ENCODE measurements around the gene LDLRAP1.

Gene LDLRAP1

DNA sequence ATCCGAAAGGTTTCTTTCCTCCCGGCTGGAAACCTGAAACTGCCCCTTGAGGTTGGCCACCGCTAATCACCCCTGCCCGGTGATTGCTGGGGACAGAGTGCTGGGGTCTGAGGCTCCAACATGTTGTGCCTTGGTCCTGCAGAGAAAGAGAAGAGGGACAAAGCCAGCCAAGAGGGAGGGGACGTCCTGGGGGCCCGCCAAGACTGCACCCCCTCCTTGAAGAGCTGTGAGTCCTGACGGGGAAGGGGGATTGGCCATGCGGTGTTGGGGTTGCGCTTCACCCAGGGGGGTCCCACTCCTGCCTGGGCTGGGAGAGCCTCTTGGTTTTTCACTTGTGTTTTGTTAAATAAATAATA is 19.5 kb downstream of the LDLRAP1 start:
- no peak for DNase-seq (ENCODE audit: low read depth)

DNA sequence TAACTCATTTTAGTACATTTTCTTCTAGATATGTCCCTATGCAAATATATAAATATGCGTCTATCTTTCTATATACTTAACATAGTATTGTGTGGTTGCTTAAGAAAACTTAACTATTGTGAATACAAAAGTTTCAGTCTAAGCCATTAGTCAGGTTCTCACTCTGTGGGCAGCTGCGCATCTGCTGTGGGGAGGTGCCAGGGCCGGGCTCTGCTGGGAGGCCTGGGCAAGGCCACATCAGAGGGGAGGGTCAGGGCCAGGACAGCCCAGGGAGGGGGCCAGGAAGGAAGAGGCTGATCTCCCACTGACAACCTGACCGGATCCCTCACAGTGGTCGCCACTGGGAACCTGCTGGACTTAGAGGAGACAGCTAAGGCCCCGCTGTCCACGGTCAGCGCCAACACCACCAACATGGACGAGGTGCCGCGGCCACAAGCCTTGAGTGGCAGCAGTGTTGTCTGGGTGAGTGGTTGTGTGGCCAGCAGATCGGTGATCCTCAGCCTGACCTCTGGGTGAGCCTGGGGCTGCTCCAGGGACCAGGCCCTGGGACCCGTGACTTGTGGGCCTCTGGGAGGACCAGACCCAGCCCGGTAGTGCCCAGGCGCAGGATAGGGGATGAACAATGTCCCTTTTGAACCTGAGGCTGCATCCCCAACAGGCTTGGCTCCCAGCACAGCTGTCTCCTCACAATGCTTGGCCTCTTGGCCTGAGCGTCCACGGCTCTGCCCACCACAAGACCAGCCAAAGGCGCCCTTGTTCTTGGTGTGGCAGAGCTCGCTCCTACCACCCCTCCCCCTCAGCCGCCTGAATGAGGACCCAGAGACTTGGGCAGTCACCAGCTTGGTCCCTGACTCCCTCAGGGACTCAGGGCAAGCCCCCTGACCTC is 20.2 kb downstream of the LDLRAP1 start:
- no peak for DNase-seq (ENCODE audit: low read depth)

DNA sequence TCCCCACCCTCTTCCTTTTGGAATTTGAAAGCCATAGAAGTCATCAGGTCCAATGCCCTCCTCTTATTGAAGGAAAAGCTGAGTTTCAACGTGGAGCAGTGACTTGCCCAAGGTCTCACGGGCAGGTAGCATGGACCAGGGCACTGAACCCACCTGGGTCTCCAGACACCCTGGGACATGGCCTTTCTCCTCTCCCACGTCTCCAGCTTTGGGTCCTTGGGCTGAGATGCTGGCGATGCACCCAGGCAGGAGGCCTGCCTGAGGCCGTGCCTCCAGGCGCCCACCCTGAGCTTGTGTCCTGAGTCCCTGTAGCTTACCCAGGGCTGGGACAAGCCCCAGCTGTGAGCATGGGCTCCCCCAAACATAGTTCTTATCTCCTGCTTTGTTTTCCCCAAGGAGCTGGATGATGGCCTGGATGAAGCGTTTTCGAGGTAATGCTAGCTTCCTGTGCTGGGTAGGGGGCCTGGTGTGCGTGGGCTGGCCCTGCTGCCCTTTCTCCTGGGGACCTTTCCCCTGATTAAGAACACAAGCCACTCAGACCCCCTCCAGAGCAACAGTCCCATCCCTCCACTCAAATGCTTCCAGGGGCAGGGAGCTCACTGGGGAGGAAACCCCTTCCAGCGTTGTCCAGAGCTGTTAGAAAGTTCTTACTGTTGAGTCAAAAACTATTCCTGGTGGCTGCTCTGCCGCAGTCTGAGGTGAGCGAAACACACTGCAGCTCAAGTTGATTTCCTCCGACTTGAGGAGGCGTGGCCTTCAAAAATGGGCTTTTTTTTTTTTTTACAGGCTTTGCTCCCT is 21.6 kb downstream of the LDLRAP1 start:
- no peak for DNase-seq (ENCODE audit: low read depth)

DNA sequence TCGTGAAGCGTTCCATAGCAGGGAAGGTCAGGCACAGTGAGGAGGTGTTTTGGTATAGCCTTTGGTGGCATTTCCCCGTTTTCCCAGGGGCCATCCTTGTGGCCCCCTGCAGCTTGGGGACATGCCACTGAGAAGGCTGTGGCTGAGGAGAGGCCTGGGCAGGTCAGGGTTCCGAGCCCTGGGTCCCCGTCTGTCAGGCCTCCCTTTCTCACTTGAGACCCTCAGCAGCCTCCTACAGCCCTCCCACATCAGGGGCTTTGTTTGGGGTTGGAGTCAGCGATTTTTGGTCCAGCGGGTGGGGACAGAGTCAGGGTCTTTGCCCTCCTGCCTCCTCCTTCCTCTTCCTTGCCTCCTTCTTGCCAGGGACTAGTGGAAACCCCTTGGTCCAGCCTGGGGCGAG is 22.2 kb downstream of the LDLRAP1 start:
- no peak for DNase-seq (ENCODE audit: low read depth)

DNA sequence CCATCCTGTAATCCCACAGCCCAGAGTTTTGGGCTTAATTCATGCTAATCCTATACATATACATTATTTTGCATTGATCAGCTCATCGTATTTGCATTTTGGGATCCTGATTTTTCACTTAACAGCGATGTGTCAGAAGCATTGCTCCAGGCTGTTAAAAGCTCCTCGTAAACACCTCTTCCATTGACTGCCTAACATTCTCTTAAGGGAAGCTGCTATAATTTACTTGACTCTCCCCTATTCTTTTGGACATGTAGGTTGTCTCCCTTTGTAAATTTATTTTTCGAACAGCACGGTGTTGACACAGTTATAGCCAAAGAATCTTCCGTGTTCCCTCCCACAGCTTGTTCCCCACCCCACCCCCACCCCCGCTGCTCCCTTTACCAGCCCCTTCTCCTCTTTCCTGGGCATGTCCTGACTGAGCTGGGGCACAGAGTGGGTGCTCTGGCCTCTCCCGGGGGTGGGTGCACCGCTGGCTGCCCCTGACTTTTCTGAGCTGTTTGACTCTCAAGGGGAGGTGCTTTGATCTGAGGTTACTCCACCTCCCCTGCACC is 22.8 kb downstream of the LDLRAP1 start:
- DNase-seq (ENCODE audit: low read depth), result no peak

DNA sequence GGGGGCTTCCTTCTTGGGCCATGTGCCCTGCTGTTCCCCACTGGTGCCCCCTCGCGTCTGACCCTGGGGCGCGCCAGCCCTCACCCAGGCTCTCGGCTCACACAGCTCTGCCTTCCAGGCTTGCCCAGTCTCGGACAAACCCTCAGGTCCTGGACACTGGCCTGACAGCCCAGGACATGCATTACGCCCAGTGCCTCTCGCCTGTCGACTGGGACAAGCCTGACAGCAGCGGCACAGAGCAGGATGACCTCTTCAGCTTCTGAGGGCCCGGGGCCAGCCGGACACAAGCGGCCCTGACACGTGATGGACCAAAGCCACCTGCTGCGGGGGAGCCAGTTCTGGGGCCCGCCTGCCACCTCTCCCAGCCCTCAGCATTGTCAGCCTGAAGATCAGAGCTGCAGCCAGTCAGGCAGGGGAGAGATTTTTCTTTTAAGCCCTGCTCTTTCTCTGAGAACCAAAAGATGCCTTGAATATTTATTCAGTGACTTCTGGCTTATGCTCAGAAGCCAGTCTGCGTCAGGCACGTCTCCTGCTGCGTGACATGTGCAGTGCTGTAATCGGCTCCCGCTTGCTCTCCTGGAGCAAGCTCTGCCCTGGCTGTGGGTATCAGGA is 23.4 kb downstream of the LDLRAP1 start:
- DNase-seq (ENCODE audit: low read depth), result no peak

DNA sequence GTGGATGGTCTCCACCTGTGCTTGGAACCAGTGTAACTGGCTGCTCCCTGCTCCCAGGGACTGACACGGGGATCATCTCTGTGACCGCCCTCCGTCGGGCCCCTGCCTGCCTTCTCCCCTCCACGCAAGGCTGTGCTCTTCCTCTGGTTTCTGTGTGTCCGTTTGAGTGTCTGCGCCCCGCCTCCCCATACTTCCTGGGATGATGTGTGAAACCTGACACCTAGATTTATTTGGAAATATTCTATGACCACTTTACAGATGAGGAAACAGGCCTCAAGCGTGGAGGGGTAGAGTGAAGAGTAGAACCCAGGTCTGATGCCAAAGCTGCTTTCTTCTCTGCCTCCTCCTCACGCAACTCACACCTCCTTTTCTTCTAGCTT is 24.3 kb downstream of the LDLRAP1 start:
- DNase-seq (ENCODE audit: low read depth), result no peak

DNA sequence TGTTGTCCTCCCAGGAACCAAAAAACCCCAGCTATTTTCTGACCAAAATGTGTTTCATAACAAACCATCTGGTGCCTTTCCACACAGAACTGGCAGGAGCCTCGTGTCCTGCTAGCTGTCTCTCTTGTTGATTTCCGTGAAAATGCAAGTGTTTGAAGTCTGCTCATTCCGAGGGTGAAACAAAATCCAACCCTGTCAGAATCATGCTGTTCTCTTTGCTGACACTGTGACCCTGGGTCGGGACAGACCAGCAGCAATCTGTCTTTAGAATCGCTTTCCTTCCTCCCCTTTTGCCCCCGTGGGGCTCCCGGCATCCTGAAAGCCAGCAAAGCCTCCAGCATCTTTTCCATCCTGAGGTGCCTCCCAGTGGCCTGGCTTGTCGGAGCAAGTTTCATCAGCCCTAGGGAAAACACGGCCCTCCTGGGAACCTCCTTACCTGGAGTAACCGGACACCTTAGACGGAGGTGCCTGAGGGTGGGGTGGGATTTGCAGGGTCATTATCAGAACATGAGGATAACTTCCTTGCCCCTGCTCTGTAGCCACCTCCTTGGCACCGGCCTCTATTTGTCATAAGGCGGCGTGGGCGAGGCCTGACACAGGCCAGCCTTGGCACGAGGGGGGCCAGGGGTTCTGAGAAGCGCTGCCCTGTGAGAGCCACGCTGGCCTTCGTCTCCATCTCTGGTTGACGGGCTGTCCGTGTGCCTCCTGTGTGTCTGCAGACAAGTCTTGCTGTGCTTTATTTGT is 24.9 kb downstream of the LDLRAP1 start:
- no peak for DNase-seq (ENCODE audit: low read depth)

DNA sequence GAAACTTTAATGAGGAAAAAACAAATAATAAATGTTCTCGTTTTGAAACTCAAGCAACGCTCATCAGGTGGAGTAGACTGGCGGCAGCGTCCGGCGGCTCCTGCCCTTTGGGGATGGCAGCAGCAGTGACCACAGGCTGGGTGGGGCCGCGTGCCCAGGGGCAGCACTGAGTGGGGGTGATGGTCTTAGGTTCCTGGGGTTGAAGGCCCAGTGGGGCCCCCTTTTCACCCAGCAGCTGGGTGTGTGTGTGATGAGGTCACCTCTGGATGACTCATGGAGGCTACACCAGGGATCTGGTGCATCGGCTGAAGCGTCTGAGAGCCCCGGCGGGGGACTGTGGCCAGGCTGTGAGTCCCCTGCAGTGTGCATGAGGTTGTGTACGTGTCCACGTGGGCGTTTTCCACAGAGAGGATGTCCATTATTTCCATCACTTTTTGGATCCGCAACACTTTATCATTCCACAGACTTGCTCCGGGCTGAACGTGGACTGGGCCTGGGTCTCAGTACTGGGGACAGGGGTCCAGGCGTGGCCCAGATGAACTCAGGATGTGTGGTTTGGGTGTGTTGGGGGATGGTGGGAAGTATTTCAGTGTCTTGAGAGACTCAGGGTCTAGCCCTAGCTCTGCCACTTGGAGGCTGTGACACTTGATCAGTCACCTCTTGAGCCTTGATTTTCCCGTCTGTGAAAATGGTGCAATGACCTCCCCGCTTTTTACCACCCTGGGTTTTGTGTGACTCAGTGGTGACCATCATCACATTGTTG is 25.6 kb downstream of the LDLRAP1 start:
- no peak for DNase-seq (ENCODE audit: low read depth)

DNA sequence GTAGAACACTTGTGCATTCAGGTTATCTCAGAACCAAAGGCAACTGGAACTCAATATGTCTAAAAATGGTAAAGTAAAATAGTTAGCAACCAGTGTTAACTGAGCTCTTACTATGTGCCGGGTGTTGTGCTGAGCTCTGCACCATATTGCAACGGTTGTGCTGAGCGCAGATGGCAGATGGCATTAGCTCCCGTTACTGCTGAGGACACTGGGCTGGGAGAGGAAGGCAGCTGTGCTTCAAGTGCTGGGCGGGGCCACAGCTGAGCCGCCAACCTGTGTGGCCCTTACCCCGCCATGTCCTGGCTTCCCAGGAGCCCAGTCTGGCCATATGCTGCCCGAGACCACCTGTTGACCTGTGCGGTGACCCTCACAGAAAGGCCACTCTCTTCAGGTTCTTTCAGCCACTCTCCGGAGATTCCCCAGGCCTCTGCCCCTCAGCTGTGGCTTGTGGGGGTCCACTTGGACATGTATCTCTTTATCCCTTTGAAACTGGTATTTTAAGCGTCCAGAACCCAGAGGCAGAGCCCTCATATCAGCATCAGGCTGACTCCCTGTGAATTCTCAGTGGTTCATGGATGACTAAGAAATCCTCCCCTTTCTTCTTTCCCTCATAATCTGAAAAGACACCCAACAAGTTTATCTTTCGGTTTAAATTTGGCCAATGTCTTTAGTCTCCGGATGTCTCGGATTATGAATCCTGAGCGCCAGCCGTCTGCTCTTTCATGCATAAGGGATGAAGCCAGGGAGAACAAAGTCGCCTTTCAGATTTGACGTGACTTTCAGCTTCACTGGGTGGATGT is 26.4 kb downstream of the LDLRAP1 start:
- DNase-seq (ENCODE audit: low read depth), result no peak

DNA sequence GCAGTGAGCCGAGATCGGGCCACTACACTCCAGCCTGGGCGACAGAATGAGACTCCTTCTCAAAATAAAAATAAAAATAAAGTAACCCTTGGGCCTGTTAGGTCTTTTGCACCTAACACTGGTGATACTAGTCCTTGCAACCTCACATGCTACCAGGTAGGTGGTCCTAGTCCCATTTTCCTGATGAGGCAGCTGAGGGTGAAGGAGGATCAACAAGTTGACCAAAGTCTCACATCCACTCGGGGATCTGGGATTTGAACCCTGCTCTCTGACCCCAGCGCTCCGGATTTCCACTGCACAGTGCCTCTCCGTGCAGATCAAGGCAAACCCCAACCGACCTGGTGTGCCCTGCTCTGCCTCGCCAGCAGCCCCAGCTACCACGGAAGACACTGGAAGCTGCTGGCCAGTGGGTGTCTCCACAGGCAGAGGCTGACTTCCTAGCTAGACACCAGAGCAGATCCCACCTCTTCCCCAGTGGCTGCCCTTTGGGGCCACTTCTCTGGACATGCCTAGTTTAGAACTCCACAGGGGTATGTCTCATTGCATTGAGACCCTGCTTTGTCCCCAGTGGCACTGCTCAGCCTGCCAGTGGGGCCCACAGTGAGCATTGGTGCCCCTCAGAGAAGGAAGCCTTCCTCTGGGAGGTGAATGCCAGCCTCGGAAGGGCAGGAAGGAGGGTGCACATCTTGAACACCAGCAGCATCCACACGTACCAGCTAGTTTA is 27.6 kb downstream of the LDLRAP1 start:
- no peak for DNase-seq (ENCODE audit: low read depth)

DNA sequence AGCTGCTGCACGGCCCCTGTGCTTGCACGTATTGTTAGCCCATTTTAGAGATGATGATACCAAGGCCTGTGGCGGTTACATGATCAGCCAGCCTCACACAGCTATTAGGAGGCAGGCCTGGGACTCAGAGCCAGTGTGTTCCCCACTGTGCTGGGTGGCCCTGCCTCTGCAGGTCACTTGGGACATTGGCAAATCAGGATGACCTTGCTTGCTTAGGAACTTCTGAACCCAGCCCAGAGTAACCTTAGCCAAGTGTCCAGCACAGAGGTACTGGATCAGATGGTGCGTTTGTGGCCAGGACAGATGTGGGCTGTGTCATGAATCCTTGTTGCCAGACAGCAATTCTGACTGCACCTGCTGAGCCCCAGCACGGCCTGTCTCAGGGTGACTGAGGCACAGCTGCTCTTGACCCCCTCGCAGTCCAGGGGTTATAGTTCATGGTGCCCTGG is 28.1 kb downstream of the LDLRAP1 start:
- DNase-seq (ENCODE audit: low read depth), result no peak

DNA sequence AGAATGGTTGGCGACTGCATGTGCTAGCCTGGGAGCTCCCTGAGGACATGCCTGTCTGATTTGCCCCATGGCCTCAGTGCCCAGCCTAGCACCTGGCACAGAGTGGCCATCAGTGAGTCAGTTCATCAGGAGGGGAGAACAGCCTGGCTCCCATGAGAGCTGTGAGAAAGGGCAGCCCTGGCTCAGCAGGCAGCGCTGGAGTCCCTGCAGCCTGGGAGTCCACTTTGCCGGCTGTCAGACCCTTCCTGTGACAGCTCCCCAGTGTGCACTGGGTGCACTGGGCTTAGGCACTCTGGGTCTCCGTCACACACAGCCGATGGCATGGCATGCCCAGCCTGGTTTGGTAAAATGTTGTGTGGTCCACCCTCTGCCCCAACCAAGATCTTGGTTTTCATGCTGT is 28.7 kb downstream of the LDLRAP1 start:
- no peak for DNase-seq (ENCODE audit: low read depth)

DNA sequence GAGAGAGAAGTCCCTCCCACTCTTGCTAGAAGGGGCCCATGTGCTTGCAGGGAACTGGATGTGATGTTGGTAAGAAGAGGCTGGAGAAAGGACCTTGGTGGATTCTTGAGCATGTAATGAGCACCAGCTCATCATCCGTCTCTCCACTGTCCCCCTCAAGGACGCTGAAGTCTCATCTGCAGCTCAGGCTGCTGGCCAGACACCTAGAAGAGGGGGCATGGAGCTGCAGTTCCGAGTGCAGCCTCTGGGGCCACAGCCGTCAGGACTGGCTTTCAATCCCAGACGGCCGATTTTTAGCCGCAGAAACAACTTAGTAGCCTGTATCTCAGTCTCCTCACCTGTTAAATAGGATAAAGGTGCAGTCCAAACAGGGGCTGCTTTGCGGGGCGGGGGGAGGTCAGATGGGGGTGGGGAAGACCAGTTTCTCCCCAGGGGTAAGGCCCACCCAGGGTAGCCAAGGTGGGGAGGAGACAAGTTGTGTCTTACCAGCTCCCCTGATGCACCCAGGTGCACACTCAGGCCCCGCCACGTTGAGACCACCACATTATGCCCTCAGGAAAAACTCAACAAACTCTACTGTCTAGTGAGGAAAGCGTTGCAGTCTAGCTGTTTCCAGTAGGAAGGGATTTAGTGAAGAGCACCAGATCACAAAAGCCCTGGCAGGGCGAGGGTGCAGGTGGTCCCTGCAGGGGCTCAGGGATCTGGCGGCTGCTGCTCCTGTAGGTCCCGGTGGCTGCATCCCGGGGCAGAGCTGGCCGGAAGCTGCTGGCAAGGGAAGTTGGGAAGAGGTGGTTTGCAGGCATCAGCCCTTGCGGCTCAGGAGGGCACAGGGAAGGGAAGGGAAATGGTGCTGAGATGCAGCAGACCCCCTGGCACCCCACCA is 29.5 kb downstream of the LDLRAP1 start:
- no peak for DNase-seq (ENCODE audit: low read depth)

DNA sequence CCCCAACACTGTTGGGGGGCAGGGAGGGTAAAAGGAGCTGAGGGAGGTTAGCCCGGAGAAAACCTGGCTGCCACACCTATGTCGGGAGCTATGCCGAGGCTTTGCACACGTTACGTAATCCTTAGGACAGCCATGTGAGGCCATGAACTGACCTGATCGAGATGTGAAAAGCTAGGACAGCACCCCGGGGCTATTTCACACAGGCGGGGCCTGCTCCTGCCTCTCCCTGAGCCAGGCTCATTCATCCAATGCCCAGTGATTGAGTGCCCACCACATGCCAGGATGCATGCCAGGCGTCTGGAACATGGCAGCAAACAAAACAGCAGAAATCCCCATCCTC is 30.2 kb downstream of the LDLRAP1 start:
- no peak for DNase-seq (ENCODE audit: low read depth)

DNA sequence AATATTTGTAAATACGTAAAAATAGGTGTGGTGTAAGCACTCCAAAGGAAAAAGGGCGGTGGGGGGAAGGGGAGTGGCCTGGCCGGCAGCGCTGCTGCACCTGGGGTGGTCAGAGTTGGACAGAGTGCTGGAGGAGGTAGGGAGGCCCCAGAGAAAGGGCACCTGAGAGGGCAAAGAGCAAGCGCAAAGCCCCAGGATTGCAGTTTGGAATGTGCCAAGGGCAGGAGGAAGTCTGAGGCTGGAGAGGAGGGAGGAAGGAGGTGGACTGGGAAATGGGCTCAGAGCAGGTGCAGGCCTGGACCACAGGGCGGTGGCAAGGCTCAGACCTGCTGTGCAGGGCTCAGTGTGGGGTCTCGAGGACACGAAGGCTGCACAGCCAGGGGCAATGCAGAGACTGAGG is 30.6 kb downstream of the LDLRAP1 start:
- no peak for DNase-seq (ENCODE audit: low read depth)

DNA sequence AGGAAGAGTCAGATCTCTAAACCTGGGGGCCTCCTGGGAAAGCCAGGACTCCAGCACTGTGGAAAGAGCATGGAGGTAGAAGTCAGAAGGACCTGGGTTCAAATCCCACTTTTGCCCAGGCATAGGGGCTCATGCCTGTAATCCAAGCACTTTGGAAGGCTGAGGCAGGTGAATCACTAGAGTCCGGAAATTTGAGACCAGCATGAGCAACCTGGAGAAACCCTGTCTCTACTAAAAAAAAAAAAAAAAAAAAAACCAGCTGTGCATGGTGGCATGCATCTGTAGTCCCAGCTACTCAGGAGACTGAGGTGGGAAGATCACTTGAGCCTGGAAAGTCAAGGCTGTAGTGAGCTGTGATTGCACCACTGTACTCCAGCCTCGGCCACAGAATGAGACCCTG is 31.8 kb downstream of the LDLRAP1 start:
- DNase-seq (ENCODE audit: low read depth), result no peak

DNA sequence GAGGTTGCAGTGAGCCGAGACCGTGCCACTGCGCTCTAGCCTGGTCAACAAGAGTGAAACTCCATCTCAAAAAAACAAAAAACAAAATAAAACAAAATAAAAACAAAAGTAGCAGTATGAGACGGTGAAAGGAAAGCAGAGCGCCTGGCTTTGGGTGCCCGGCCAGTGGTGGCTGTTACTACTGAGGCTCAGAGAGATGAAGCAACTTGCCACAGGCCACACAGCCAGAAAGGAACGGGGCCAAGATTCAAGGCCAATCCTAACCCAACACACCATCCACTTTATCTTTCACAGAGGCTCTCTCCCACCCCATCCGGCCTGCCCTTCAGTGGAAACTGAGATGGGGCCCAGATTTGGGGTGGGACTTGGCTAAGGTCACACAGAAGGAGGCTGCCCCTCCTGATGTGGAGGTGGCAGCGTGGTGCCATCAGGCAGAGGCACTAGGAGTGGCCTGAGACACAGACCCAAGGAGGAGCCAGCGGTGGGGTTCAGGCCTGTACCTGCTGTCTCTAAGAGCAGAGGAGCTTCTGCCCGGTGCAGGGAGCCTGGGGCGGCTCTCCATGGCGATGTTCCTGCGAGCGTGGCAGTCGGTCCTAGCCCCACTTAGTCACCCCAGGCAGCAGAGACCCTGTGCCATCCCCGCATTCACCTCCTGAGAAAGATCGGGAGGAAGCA is 33.2 kb downstream of the LDLRAP1 start:
- no peak for DNase-seq (ENCODE audit: low read depth)

Measured in fibroblast of the conjunctiva (primary cell).